Smooth muscle cell (in vitro differentiated cells): Measurements from ENCODE around the gene SMC1B. TPM values are rescaled to one million over a fixed set of nuclear protein-coding genes. Genes with fewer than 3 reads are reported as not detected.

Source experiments
- DNase-seq: peaks from one replicate; lab custom pipeline; 2025; ENCODE audit not compliant: unreplicated experiment; lab: John Stamatoyannopoulos, UW
- H2AFZ ChIP-seq: fragments of 200-600 bp; sonication (generic); 2 replicates; pipeline ENCODE4 v1.6.0; 2016; ENCODE audit warnings: antibody characterized with exemption, low read depth, mild to moderate bottlenecking
- H3F3A ChIP-seq: fragments of 200-600 bp; sonication (generic); 2 replicates; pipeline ENCODE4 v1.6.0; 2017; ENCODE audit warnings: antibody characterized with exemption, low read depth
- H3K27ac ChIP-seq: fragments of 200-600 bp; sonication (generic); 2 replicates; pipeline ENCODE4 v1.5.1; 2016; ENCODE audit warnings: low read depth, mild to moderate bottlenecking
- H3K27me3 ChIP-seq: fragments of 200-600 bp; sonication (generic); 2 replicates; pipeline ENCODE4 v1.6.1; 2016; ENCODE audit warnings: low read depth, mild to moderate bottlenecking
- H3K36me3 ChIP-seq: fragments of 200-600 bp; sonication (generic); 2 replicates; pipeline ENCODE4 v1.5.1; 2016; ENCODE audit warnings: low read depth
- H3K4me1 ChIP-seq: fragments of 200-600 bp; sonication (generic); 2 replicates; pipeline ENCODE4 v1.5.1; 2016; ENCODE audit warnings: low read depth
- H3K4me2 ChIP-seq: fragments of 200-600 bp; sonication (generic); 2 replicates; pipeline ENCODE4 v1.6.0; 2016; ENCODE audit warnings: mild to moderate bottlenecking
- H3K4me3 ChIP-seq: fragments of 200-600 bp; sonication (generic); 2 replicates; pipeline ENCODE4 v1.5.1; 2016; ENCODE audit warnings: mild to moderate bottlenecking
- H3K79me2 ChIP-seq: fragments of 200-600 bp; sonication (generic); 2 replicates; pipeline ENCODE4 v1.6.0; 2016; ENCODE audit warnings: low read depth, mild to moderate bottlenecking
- H3K9ac ChIP-seq: fragments of 200-600 bp; sonication (generic); 2 replicates; pipeline ENCODE4 v1.6.0; 2016; ENCODE audit warnings: low read depth
- H3K9me3 ChIP-seq: fragments of 200-600 bp; sonication (generic); replicated peaks from 2 replicates; pipeline ENCODE4 v1.5.1; 2016; ENCODE audit warnings: low read depth
- H4K20me1 ChIP-seq: fragments of 200-600 bp; sonication (generic); 2 replicates; pipeline ENCODE4 v1.6.0; 2016; ENCODE audit warnings: low read depth
- WGBS: methylation state at CpG from one replicate; pipeline ENCODE4 v1.1.7; 2016; ENCODE audit warnings: low lambda C conversion rate; 5-methylcytosine and 5-hydroxymethylcytosine counted together
- polyA plus RNA-seq: library from polyadenylated mRNA; unstranded; fragments of >200 nt; fragmentation: Nextera tagmentation; extraction: Ambion mirVana; gene quantifications from 2 replicates; pipeline ENCODE4 v1.2.1, GENCODE V29; 2016
- total RNA-seq: library from RNA; depleted of rRNA; stranded (reverse); fragments of >200 nt; gene quantifications from 2 replicates; pipeline ENCODE4 v1.2.3, GENCODE V29; 2014
- TF ChIP-seq, protein P1 (sequence below): fragments of 200-600 bp; sonication (generic); IDR thresholded peaks from 2 replicates; pipeline ENCODE4 v1.5.1; 2017; ENCODE audit warnings: borderline replicate concordance, mild to moderate bottlenecking, antibody characterized with exemption; ENCODE audit not compliant: insufficient read depth, poor library complexity, severe bottlenecking

SMC1B gene
- total and polyA plus RNA-seq, 2 experiments from 2014 or later = 0.06 TPM; not detected in 1

DNA sequence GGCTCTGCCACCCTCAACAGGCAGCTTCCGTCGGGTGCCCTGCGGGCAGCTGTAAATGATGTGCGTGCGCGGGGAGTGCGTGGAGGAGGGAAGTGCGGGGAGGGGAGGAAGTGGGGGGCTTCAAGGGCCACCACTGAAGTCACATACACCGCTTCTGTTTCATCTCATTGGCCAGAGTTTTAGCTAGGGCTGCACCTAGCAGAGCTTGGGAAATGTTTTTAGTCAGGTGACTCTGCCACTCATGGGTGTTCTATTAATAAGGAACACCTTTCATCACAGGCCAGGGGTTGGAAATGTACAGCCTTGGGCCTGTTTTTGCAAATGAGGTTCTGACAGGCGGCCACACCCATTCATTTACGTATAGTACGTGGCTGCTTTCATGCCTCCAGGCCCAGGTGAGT is 89.1 kb downstream of the SMC1B start:
- no peak overlapping the region for H3K27ac ChIP-seq
- no peaks in the 10 kb centered on the region for H3K27me3 ChIP-seq
- no peak overlapping the region for H3K4me3 ChIP-seq
- H3F3A ChIP-seq = peaks cover 18% of the 10 kb centered on the region
- no peak overlapping the region for H3K9ac ChIP-seq
- WGBS = 97% methylated on average over 11 of the region's 12 CpGs
- no peaks in the 10 kb centered on the region for H3K36me3 ChIP-seq
- no peak for DNase-seq
- peaks cover 9% of the 10 kb centered on the region for H4K20me1 ChIP-seq
- H3K4me1 ChIP-seq = peaks cover 8% of the 10 kb centered on the region
- H3K4me2 ChIP-seq = no peak overlapping the region
- H3K9me3 ChIP-seq = no peaks in the 10 kb centered on the region
- peaks cover 55% of the 10 kb centered on the region for H3K79me2 ChIP-seq
- TF ChIP-seq, protein P1, sequence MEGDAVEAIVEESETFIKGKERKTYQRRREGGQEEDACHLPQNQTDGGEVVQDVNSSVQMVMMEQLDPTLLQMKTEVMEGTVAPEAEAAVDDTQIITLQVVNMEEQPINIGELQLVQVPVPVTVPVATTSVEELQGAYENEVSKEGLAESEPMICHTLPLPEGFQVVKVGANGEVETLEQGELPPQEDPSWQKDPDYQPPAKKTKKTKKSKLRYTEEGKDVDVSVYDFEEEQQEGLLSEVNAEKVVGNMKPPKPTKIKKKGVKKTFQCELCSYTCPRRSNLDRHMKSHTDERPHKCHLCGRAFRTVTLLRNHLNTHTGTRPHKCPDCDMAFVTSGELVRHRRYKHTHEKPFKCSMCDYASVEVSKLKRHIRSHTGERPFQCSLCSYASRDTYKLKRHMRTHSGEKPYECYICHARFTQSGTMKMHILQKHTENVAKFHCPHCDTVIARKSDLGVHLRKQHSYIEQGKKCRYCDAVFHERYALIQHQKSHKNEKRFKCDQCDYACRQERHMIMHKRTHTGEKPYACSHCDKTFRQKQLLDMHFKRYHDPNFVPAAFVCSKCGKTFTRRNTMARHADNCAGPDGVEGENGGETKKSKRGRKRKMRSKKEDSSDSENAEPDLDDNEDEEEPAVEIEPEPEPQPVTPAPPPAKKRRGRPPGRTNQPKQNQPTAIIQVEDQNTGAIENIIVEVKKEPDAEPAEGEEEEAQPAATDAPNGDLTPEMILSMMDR = no peak
- H2AFZ ChIP-seq = no peak overlapping the region

DNA sequence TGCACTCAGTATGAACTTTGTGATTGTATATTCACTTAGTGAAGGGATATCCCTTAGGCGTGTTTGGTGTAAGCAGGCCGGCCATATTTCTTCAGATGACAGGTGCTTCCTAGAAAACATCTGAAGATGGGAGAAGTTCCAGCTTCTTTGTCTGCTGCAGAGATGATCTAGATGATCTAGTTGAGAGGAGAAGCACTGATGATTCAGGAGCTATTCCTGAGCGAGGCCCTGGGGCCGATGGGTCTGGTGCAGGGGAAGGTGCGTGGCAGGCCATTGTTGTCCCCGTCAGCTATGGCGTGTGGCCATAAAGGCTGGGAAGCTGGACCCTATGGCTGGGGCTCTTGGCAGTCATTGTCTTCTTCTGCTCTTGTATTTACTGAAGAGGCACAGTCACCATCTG is 89.7 kb downstream of the SMC1B start:
- Histone ChIP-seq H3K27ac (no peak overlapping the region), H3K79me2 (peaks cover 55% of the 10 kb centered on the region)
- 98% methylated on average over 7 of the region's 7 CpGs for WGBS

DNA sequence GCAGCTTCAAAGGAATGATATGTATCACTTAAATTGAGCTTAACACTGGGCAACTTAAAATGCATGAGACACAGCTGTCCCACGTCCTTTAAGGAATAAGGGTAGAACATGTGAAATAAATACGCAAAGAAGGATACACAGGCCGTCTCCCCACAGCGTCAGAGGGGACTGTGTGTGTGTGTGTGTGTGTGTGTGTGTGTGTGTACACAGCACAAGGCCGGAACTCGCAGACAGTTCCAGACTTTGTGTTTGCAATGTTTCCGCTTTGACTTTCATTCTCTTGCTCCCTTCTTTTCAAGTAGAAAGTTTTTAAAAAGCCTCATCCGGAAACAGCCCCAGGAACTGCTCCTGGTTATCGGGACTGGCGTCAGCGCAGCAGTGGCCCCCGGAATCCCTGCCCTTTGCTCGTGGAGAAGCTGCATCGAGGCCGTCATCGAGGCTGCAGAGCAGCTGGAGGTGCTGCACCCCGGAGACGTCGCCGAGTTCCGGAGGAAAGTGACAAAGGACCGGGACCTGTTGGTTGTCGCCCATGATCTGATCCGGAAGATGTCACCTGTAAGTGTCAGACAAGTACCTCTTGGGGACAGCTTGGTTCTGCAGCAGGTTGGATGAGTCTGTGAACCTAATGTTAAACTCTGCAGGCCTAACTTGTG is 90.4 kb downstream of the SMC1B start:
- Histone ChIP-seq H3K4me3 (no peak overlapping the region), H4K20me1 (peaks cover 9% of the 10 kb centered on the region), H3K9me3 (no peaks in the 10 kb centered on the region), H3K79me2 (peaks cover 55% of the 10 kb centered on the region), H3K9ac (no peak overlapping the region), H3K4me1 (peaks cover 19% of the 10 kb centered on the region), H3K4me2 (no peak overlapping the region), H3F3A (peaks cover 28% of the 10 kb centered on the region), H2AFZ (no peak overlapping the region), H3K27ac (no peak overlapping the region), H3K36me3 (no peaks in the 10 kb centered on the region), H3K27me3 (no peaks in the 10 kb centered on the region)
- TF ChIP-seq, protein P1 = no peak
- 97% methylated on average over 24 of the region's 24 CpGs for WGBS
- no peak for DNase-seq

More for the DNA sequence above, 89.7 kb downstream of the SMC1B start:
- TF ChIP-seq, protein P1 = no peak
- Histone ChIP-seq H3K27me3 (no peaks in the 10 kb centered on the region), H3K4me1 (peaks cover 14% of the 10 kb centered on the region), H3F3A (peaks cover 22% of the 10 kb centered on the region), H2AFZ (no peak overlapping the region), H3K4me2 (no peak overlapping the region), H3K36me3 (no peaks in the 10 kb centered on the region), H3K9me3 (no peaks in the 10 kb centered on the region), H3K9ac (no peak overlapping the region), H4K20me1 (peaks cover 9% of the 10 kb centered on the region), H3K4me3 (no peak overlapping the region)
- no peak for DNase-seq

- H3K79me2 ChIP-seq = peaks cover 59% of the 10 kb centered on the region
- peaks cover 19% of the 10 kb centered on the region for H3K4me1 ChIP-seq
Observed at GRCh38 chr22:45321827-45322226, 91.6 kb downstream of the SMC1B start.

More at GRCh38 chr22:45321827-45322226, 91.6 kb downstream of the SMC1B start:
- H3K9me3 ChIP-seq = no peaks in the 10 kb centered on the region
- H4K20me1 ChIP-seq = peaks cover 9% of the 10 kb centered on the region
- no peak for DNase-seq
- no peak overlapping the region for H3K4me2 ChIP-seq
- 89% methylated on average over 12 of the region's 12 CpGs for WGBS
- no peaks in the 10 kb centered on the region for H3K36me3 ChIP-seq
- H3K27me3 ChIP-seq = no peaks in the 10 kb centered on the region
- peaks cover 35% of the 10 kb centered on the region for H3F3A ChIP-seq
- H3K27ac ChIP-seq = no peak overlapping the region
- no peak overlapping the region for H2AFZ ChIP-seq
- H3K9ac ChIP-seq = no peak overlapping the region
- TF ChIP-seq, protein P1 = no peak
- H3K4me3 ChIP-seq = no peak overlapping the region
